Mesenchymal stem cell (in vitro differentiated cells and primary cell): Measurements from ENCODE around the gene ABAT.
A peak's percentile ranks its signal among the peaks of the same experiment; 100 is the strongest.

ENCODE experiments used
- DNase-seq: peaks from one replicate; pipeline ENCODE4 v3.0.0-alpha.2; 2013
- H2AFZ ChIP-seq: one replicate; pipeline ENCODE4 v1.6.1; 2013; ENCODE audit warnings: low read depth, mild to moderate bottlenecking, control low read depth, inconsistent platforms, low read length, moderate library complexity
- H2AK5ac ChIP-seq: 2 replicates; pipeline ENCODE4 v1.6.1; 2013; ENCODE audit warnings: low read length, moderate library complexity, mild to moderate bottlenecking, inconsistent platforms; ENCODE audit not compliant: severe bottlenecking
- H2BK120ac ChIP-seq: one replicate; pipeline ENCODE4 v1.6.1; 2013; ENCODE audit warnings: low read depth, mild to moderate bottlenecking, inconsistent platforms, low read length, moderate library complexity
- H2BK12ac ChIP-seq, 2 experiments: one replicate each; pipeline ENCODE4 v1.6.1; 2013; ENCODE audit warnings: inconsistent platforms in 2 of 2, low read length in 2 of 2, mild to moderate bottlenecking in 2 of 2, moderate library complexity in 2 of 2, control low read depth in 1 of 2
- H2BK15ac ChIP-seq: one replicate; pipeline ENCODE4 v1.6.1; 2013; ENCODE audit warnings: mild to moderate bottlenecking, low read depth, inconsistent platforms; ENCODE audit not compliant: poor library complexity, severe bottlenecking
- H2BK5ac ChIP-seq: 2 replicates; pipeline ENCODE4 v1.6.1; 2013; ENCODE audit warnings: low read depth, mild to moderate bottlenecking, low read length, control low read depth, inconsistent platforms; ENCODE audit not compliant: poor library complexity, severe bottlenecking
- H3K14ac ChIP-seq, 2 experiments: one replicate each; pipeline ENCODE4 v1.6.1; 2013; ENCODE audit warnings: inconsistent platforms in 2 of 2, low read length in 2 of 2, control low read depth in 1 of 2, mild to moderate bottlenecking in 1 of 2, moderate library complexity in 1 of 2
- H3K18ac ChIP-seq, 2 experiments: one replicate each; pipeline ENCODE4 v1.6.1; 2013; ENCODE audit warnings: inconsistent platforms in 2 of 2, low read length in 2 of 2, control low read depth in 1 of 2, low read depth in 1 of 2, mild to moderate bottlenecking in 1 of 2
- H3K23ac ChIP-seq, 2 experiments: one replicate each; pipeline ENCODE4 v1.6.1; 2013; ENCODE audit warnings: inconsistent platforms in 2 of 2, low read length in 2 of 2, mild to moderate bottlenecking in 2 of 2, moderate library complexity in 2 of 2, control low read depth in 1 of 2
- H3K27ac ChIP-seq: 2 replicates; pipeline ENCODE4 v1.5.1; 2013; ENCODE audit warnings: mild to moderate bottlenecking, moderate library complexity, low read length, control low read depth, inconsistent platforms; ENCODE audit not compliant: poor library complexity, severe bottlenecking
- H3K27me3 ChIP-seq, 2 experiments: 2 replicates each; pipeline versions ENCODE4 v1.6.1 to v1.7.0; 2013; ENCODE audit warnings: low read length in 2 of 2, mild to moderate bottlenecking in 2 of 2, moderate library complexity in 2 of 2, control low read depth in 1 of 2, inconsistent platforms in 1 of 2; ENCODE audit not compliant: control insufficient read depth in 1 of 2, insufficient read depth in 1 of 2
- H3K36me3 ChIP-seq, 2 experiments: 2 replicates each; pipeline versions ENCODE4 v1.6.1 to v1.7.0; 2013; ENCODE audit warnings: low read length in 2 of 2, control low read depth in 1 of 2, inconsistent platforms in 1 of 2, low read depth in 1 of 2, mild to moderate bottlenecking in 1 of 2; ENCODE audit not compliant: insufficient read depth in 2 of 2, control insufficient read depth in 1 of 2
- H3K4ac ChIP-seq, 2 experiments: one replicate each; pipeline ENCODE4 v1.6.1; 2013; ENCODE audit warnings: inconsistent platforms in 2 of 2, low read length in 2 of 2, mild to moderate bottlenecking in 2 of 2, moderate library complexity in 2 of 2, control low read depth in 1 of 2, low read depth in 1 of 2
- H3K4me1 ChIP-seq: 2 replicates; pipeline ENCODE4 v1.6.1; 2013; ENCODE audit warnings: low read depth, low read length, control low read depth; ENCODE audit not compliant: control insufficient read depth, insufficient read depth
- H3K4me2 ChIP-seq: 2 replicates; pipeline ENCODE4 v1.6.1; 2013; ENCODE audit warnings: low read length, mild to moderate bottlenecking, inconsistent platforms; ENCODE audit not compliant: poor library complexity, severe bottlenecking
- H3K4me3 ChIP-seq, 2 experiments: 2 replicates each; pipeline versions ENCODE4 v1.5.1 to v1.7.0; 2013; ENCODE audit warnings: low read length in 2 of 2, mild to moderate bottlenecking in 2 of 2, control low read depth in 1 of 2, low read depth in 1 of 2; ENCODE audit not compliant: insufficient read depth in 1 of 2
- H3K79me1 ChIP-seq: replicated peaks from 2 replicates; pipeline ENCODE4 v1.6.1; 2013; ENCODE audit warnings: mild to moderate bottlenecking, control low read depth, low read length, inconsistent platforms; ENCODE audit not compliant: poor library complexity, severe bottlenecking
- H3K9ac ChIP-seq: 2 replicates; pipeline ENCODE4 v1.7.0; 2013; ENCODE audit warnings: mild to moderate bottlenecking, low read length, moderate library complexity
- H3K9me3 ChIP-seq: 2 replicates; pipeline ENCODE4 v1.7.0; 2013; ENCODE audit warnings: mild to moderate bottlenecking, low read length; ENCODE audit not compliant: control insufficient read depth
- H4K8ac ChIP-seq: one replicate; pipeline ENCODE4 v1.6.1; 2013; ENCODE audit warnings: inconsistent platforms, mild to moderate bottlenecking, low read length, moderate library complexity
- H4K91ac ChIP-seq: one replicate; pipeline ENCODE4 v1.6.1; 2013; ENCODE audit warnings: mild to moderate bottlenecking, low read length, inconsistent platforms
- WGBS: methylation state at CpG from one replicate; pipeline ENCODE4 v1.1.7; 2013; ENCODE audit warnings: mixed read lengths; 5-methylcytosine and 5-hydroxymethylcytosine counted together

Gene ABAT

DNA sequence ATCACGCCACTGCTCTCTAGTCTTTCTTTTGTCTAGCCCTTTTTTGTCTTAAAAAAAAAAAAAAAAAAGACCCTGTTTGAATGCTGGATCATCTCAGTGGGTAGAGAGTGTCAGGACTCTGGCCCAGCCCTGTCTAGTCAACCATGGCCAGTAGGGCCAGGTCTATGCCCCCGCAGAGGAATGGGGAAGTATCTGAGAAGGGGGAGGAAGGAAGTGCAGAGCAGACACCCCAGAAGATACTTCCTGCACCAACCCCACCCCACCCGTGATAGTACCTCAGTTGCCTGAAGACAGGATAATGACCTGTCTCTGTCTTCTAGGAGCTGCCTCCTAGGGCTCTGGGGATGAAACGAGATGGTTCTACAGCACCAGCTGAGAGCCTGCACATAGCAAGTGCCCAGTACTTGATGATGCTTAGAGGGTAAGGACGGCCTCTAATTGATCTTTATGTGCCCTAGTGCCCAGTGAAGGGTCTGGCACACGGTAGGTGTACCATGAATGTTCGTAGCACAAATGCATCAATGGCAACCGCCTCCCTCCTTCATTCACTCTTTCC, 55.4 kb downstream of the ABAT start:
- H2BK5ac ChIP-seq = no peak overlapping the region
- no peaks in the 10 kb centered on the region for H3K27me3 ChIP-seq
- no peak overlapping the region for H2BK12ac ChIP-seq
- no peak overlapping the region for H4K8ac ChIP-seq
- 87% methylated on average over 7 of the region's 8 CpGs for WGBS
- H3K4me2 ChIP-seq = no peak overlapping the region
- no peaks in the 10 kb centered on the region for H3K4me1 ChIP-seq
- DNase-seq = no peak
- no peak overlapping the region for H3K18ac ChIP-seq
- H2BK15ac ChIP-seq = no peak overlapping the region
- no peaks in the 10 kb centered on the region for H3K79me1 ChIP-seq
- H3K36me3 ChIP-seq = no peaks in the 10 kb centered on the region
- no peak overlapping the region for H2AK5ac ChIP-seq
- H3K4ac ChIP-seq = no peak overlapping the region
- H2AFZ ChIP-seq = no peak overlapping the region
- no peak overlapping the region for H3K9ac ChIP-seq
- no peak overlapping the region for H3K23ac ChIP-seq
- H3K14ac ChIP-seq = no peak overlapping the region
- H4K91ac ChIP-seq = no peak overlapping the region
- H3K4me3 ChIP-seq = no peak overlapping the region
- no peak overlapping the region for H2BK120ac ChIP-seq
- no peaks in the 10 kb centered on the region for H3K9me3 ChIP-seq
- H3K27ac ChIP-seq = no peak overlapping the region

DNA sequence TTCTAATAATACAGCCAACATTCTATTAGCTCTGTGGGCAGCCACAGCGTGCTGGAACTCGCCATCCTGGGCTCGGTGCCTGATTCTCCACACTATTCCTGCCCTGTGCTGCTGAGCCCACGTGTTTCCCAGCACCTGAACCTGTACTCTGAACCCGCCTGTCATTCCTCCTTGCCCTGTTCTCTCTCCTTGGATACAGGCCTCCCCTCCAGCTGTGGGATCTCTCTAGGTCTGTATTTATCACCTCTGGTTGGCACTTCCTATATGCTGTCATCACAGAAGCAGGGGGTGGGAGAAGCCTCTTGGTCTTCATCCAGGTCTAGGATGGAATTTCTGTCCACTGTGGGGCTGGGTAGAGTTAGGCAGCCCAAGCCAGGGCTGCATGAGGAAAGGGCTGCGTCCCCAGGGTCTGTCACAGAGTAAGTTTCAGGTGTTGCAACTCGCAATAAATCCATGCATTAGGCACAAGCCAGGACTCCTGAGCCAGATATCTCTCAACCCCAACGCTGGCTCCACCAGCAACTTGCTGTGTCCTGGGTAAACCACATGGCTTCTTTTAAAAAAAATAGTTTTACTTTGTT, 56.0 kb downstream of the ABAT start:
- Histone ChIP-seq H2BK12ac (no peak overlapping the region), H3K18ac (no peak overlapping the region), H3K79me1 (no peaks in the 10 kb centered on the region), H3K4me3 (no peak overlapping the region), H4K8ac (no peak overlapping the region), H2BK15ac (no peak overlapping the region), H3K4ac (no peak overlapping the region), H3K36me3 (no peaks in the 10 kb centered on the region), H3K27me3 (no peaks in the 10 kb centered on the region), H2BK5ac (no peak overlapping the region), H3K4me1 (no peaks in the 10 kb centered on the region), H3K27ac (no peak overlapping the region), H2BK120ac (no peak overlapping the region), H4K91ac (no peak overlapping the region), H3K14ac (peak overlapping the region in 1 of 2 experiments; percentile 36), H3K9me3 (no peaks in the 10 kb centered on the region), H2AFZ (no peak overlapping the region), H3K9ac (no peak overlapping the region), H3K23ac (no peak overlapping the region), H2AK5ac (no peak overlapping the region), H3K4me2 (no peak overlapping the region)
- DNase-seq = no peak
- 80% methylated on average over 8 of the region's 8 CpGs for WGBS

DNA sequence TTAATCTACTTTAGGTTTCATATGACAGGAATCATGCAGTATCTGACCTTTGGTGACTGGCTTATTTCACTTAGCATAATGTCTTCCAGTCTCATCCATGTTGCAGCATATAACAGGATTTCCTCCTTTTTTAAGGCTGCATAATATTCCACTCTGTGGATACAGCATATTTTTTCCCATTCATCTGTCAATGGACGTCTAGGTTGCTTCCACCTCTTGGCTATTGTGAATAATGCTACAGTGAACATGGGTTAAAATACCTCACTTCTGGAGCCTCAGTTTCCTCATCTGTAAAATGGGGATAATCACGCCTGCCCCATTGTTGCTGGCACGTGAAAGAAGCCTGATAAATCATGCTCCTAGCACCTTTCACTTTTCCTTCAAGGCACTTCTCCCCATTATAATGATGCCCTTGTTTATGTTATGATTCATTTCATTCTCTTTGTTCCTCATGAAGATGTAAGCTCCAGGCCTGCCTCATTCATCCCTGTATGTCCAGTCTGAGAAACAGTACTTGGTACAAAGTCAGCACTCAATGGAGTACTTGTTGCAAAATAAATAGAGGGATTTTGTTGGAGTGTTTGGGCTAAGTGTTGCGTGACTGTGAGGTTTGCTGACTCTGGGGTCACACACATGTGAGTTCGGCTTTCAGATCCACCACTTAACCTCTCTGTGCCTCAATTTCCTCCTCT, 59.6 kb downstream of the ABAT start:
- DNase-seq = no peak
- WGBS = 87% methylated on average over 4 of the region's 5 CpGs
- Histone ChIP-seq H2AK5ac (no peak overlapping the region), H3K23ac (no peak overlapping the region), H3K4me1 (no peaks in the 10 kb centered on the region), H2BK15ac (no peak overlapping the region), H4K91ac (no peak overlapping the region), H3K14ac (no peak overlapping the region), H3K9ac (no peak overlapping the region), H2BK5ac (no peak overlapping the region), H3K9me3 (no peaks in the 10 kb centered on the region), H3K18ac (no peak overlapping the region), H2BK12ac (no peak overlapping the region), H4K8ac (no peak overlapping the region), H3K4me3 (no peak overlapping the region), H3K79me1 (no peaks in the 10 kb centered on the region), H3K27me3 (no peaks in the 10 kb centered on the region), H3K4ac (no peak overlapping the region), H3K4me2 (no peak overlapping the region), H2BK120ac (no peak overlapping the region), H3K27ac (no peak overlapping the region), H3K36me3 (no peaks in the 10 kb centered on the region), H2AFZ (no peak overlapping the region)

DNA sequence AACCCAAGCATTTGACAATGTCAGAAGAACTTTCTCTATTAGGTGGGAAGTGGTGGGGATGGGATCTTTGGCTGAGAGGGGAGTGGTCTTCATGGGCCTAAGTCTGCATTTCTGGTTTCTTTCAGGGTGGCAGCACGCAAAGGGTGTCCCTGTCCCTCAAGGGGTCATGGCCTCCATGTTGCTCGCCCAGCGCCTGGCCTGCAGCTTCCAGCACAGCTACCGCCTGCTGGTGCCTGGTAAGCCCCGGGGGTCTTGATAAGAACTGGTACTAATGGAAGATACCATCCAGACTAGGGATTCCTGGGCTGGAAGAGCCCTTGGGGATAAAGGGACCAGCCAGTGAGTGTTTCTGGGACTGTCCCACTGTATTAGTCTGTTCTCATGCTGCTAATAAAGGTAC, 61.2 kb downstream of the ABAT start:
- 75% methylated on average over 5 of the region's 5 CpGs for WGBS
- no peak overlapping the region for H3K9ac ChIP-seq
- no peak overlapping the region for H2BK5ac ChIP-seq
- H3K4me2 ChIP-seq = no peak overlapping the region
- H2BK12ac ChIP-seq = no peak overlapping the region
- H4K91ac ChIP-seq = no peak overlapping the region
- H3K27me3 ChIP-seq = no peaks in the 10 kb centered on the region
- H3K23ac ChIP-seq = no peak overlapping the region
- no peak overlapping the region for H2BK120ac ChIP-seq
- H3K4ac ChIP-seq = no peak overlapping the region
- no peaks in the 10 kb centered on the region for H3K79me1 ChIP-seq
- no peak overlapping the region for H3K18ac ChIP-seq
- no peak overlapping the region for H3K27ac ChIP-seq
- H2AK5ac ChIP-seq = no peak overlapping the region
- no peaks in the 10 kb centered on the region for H3K9me3 ChIP-seq
- no peak overlapping the region for H2AFZ ChIP-seq
- no peak overlapping the region for H4K8ac ChIP-seq
- H2BK15ac ChIP-seq = no peak overlapping the region
- no peaks in the 10 kb centered on the region for H3K4me1 ChIP-seq
- no peak for DNase-seq
- H3K36me3 ChIP-seq = no peaks in the 10 kb centered on the region
- no peak overlapping the region for H3K14ac ChIP-seq
- no peak overlapping the region for H3K4me3 ChIP-seq
